Measurements from ENCODE around the gene LHX4.
A peak's percentile ranks its signal among the peaks of the same experiment; 100 is the strongest.

Gene LHX4

GRCh38 chr1:180227861-180228647, 2.0 kb upstream of the LHX4 start:
- DNase-seq (ENCODE audit: low read depth, low spot score) = no peak

GRCh38 chr1:180228648-180229482, 1.2 kb upstream of the LHX4 start:
- peak; percentile 54 for DNase-seq (ENCODE audit: low read depth, low spot score)

DNA sequence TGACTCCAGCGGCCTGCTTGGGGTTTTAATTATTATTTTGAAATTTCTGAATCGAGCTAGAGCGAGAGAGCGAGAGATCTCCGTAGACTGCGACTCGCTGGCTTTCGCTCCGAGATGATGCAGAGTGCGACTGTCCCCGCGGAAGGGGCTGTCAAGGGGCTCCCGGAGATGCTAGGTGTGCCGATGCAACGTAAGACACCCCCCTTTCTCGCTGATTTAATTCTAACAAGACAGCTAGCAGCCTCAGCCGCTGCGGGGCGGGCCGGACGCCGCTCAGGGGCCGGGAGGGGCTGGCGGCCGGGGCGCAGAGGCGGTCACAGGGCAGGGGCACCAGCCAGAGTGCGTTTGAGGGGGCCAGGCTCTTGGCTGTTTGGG, 339 bp downstream of the LHX4 start:
- DNase-seq (ENCODE audit: low read depth, low spot score) = no peak

GRCh38 chr1:180230791-180231505, 884 bp downstream of the LHX4 start:
- DNase-seq (ENCODE audit: low read depth, low spot score) = peak; percentile 85

- DNase-seq (ENCODE audit: low read depth, low spot score) = peak; percentile 61
Observed at GRCh38 chr1:180231506-180231921, 1.4 kb downstream of the LHX4 start.

GRCh38 chr1:180231936-180232335, 1.9 kb downstream of the LHX4 start:
- no peak for DNase-seq (ENCODE audit: low read depth, low spot score)

DNA sequence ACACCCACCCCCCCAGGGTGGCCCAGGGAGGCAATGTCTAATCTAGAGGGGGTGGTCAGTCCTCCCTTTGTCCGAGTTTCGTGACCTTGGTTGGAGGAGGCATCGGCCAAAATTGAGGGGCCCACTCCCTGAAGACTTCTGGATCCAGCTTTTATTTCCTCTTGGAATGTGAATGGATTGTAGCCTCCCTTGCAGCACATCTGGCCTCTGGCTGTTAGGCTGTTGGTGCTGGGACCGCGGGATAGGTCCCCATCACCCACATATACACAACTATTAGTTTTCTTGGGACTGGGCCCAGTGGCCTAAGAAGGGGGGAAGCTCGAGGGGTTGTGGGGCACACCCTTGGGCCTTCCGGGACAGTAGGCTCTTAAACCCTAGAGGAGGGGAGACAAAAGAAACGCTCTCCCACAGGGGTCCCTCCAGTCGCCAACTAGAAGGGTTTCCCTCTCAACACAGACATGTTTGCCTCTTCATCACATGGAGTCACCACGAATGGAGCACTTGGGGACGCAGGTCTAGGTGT, 2.5 kb downstream of the LHX4 start:
- DNase-seq (ENCODE audit: low read depth, low spot score) = no peak

DNA sequence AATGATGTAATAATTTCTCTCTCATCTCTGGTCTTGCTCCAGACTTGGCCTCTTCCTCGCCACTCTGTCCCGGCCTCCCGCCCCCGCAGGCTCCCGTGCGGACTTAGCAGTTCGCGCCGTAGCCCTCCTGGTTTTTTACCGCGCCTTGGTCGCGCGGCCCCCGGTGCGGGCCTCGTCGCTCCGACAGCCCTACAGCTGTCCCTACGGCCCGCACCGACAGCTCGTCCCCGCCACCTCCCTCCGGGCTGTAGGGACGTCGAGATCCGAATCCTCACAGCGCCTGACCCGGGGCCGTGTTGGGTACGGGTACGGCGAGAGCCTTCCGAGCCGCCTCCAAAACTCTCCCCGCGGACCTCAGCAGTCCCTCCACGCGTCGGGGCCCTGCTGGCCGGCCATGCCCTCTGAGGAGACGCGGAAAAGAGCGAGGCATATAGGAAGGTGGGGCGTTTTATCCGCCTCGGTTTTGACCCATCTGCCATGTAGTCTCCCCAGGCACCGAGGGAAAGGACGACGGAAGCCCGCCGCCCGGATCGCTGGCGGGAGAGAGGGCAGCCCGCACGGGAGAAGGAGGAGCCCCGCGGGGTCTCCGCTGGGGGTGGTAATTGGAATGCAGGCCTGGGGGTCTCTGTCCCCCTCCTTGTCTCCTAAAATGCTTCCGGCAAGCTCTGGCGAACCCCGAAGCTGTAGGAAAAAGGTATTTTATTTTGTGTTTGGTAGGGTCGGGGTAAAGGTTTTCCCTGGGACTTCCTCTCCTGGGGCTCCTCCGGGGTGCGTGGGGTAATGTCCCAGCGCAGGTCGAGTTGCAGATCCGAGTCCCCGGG, 3.3 kb downstream of the LHX4 start:
- DNase-seq (ENCODE audit: low read depth, low spot score) = no peak

DNA sequence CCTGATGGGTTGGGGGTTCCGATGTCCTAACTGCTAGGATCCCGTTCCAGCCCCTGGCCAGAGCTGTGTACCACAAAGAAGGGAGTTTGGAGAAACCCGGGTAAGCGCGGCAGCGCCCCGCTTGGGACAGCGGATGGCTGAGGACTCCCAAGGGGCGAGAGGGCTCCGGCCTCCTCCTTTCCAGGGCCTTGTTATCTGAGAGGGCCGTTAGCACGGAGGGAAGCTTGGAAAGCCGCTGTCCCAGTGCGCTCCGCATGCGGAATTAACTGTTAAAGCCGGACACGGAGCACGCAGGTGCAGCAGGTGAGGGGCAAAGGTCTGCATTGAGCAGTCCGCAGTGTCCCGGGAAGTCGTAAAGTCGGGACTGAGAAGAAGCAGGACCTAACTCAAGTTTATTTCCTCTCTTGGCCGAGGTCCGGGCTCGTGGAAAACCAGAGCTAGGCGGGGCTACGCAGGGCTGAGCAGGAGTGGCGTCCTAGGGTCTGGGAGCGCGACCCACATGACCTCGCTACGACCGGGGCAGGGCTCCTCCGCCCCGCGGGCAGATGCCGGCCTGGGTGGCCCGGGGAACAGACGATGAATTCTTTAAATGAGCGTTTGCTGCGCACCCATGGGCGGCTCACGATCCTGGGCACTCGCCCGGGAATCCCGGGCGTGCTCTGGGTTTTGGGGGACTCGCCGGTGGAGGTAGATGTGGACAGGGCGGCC, 4.5 kb downstream of the LHX4 start:
- DNase-seq (ENCODE audit: low read depth, low spot score) = peak; percentile 73

- DNase-seq (ENCODE audit: low read depth, low spot score) = peak; percentile 62
Observed at GRCh38 chr1:180235077-180235501, 5.0 kb downstream of the LHX4 start.

- DNase-seq (ENCODE audit: low read depth, low spot score) = no peak
Observed at GRCh38 chr1:180235502-180236239, 5.6 kb downstream of the LHX4 start.

- DNase-seq (ENCODE audit: low read depth, low spot score) = no peak
Observed at GRCh38 chr1:180236698-180237509, 6.8 kb downstream of the LHX4 start.

- DNase-seq (ENCODE audit: low read depth, low spot score) = no peak
Observed at GRCh38 chr1:180237869-180238476, 7.9 kb downstream of the LHX4 start.

DNA sequence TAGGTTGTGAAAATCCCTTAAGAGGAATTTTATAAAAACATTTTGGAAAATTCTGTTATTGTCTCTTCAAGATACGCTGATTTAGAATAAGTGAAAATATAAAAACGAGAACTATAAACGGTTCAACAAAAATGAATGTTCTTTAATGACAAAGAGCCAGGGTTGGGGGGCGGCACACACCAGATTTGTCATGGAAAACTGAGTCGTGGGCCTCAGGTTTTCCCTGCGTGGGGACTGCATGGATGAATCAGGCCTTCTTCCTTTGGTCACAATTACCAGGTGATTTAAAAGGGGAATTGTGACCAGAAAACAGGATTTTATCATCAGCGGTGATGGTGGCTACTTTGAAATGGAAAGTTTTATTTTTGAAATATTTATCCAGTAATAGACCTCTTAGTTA, 8.6 kb downstream of the LHX4 start:
- DNase-seq (ENCODE audit: low read depth, low spot score) = no peak

DNA sequence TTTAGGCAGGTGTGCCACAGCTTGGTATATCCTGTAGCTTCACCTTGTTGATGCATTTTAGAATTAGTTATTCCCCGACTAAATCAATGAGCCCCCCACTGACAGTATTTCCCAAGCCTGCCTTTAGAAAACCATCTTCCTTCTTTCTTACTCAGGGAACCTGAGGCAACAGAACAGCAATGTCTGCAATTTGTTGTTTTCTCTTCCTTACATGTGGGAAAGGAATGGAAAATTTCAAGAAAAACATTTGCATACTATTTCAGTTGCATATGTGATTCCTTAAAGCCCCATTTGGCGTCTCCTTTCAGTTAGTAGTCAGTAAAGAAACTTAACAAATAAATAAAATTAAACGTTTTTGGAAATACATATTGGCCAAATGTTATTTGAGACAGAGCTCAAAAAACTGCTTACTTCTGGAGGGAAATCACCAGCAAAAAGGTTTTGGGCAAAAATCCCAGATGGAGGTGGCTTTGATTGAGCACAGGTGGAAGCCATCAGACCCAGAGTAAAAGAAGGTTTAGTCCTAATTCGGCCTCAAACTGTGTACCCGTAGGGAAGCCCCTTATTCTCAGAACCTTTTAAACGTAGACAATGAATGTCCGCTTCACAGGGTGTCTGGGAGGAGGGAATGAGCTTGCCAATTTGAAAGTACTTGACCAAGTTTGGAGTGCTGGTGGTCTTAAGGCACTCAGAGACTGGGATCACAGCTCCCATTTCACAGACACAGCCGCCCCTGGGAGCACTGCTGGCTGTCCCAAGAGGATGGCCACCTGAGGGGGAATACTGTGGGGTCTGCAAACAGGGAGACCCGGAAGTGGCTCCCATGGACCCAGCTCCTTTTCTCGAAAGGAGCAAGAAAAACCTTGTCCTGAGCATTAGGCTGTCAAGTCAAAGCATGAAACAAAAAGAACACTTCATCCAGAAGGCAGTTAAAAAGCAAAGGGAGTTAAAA, 9.4 kb downstream of the LHX4 start:
- DNase-seq (ENCODE audit: low read depth, low spot score) = peak; percentile 38

GRCh38 chr1:180241716-180242544, 11.9 kb downstream of the LHX4 start:
- DNase-seq (ENCODE audit: low read depth, low spot score) = no peak

Measured in ELF-1 (cell line).